Stimulated activated CD4-positive, alpha-beta T cell treated with anti-CD3 and anti-CD28 coated beads, Interleukin-4, amount 100 ng/mL, for 48 hours (primary cell): ENCODE results near the gene PDLIM5.
"Not testable (repeated sequence)": the region's sequence is repeated elsewhere in the genome, so short reads cannot be mapped to it uniquely, and the experiment has no call there.

ENCODE experiments used
- DNase-seq, 2 donors: peaks; one replicate each; pipeline ENCODE4 v3.0.0-alpha.2; 2020; ENCODE audit warnings: low read depth in 2 of 2

The PDLIM5 gene

DNA sequence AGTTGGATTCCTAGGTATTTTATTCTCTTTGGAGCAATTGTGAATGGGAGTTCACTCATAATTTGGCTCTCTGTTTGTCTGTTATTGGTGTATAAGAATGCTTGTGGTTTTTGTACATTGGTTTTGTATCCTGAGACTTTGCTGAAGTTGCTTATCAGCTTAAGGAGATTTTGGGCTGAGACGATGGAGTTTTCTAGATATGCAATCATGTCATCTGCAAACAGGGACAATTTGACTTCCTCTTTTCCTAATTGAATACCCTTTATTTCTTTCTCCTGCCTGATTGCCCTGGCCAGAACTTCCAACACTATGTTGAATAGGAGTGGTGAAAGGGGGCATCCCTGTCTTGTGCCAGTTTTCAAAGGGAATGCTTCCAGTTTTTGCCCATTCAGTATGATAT, 105.9 kb downstream of the PDLIM5 start:
- DNase-seq = not testable (repeated sequence)

DNA sequence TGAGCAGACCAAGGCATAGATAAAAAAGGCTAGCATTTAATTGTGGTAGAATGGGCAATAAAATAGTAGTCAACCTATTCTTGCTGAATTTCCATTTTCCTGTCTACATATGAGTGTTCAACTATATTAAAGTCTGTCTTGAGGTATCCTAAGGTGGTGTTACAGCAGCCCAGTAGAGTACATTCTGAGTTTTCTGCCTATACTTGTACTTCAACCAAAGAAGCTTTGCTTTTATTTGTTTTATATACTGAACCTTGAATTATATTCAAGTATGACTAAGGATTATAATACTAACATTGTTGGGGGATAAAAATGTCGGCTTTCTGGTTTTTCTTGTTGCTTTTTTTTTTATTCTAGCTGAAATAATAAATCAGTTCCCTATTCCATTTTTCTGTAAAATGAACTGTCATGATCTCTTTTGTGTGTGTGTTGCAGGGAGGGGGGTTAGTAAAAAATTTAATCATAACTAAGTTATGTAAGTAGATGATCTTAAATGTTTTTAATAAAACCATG, 106.7 kb downstream of the PDLIM5 start:
- no peak for DNase-seq

DNA sequence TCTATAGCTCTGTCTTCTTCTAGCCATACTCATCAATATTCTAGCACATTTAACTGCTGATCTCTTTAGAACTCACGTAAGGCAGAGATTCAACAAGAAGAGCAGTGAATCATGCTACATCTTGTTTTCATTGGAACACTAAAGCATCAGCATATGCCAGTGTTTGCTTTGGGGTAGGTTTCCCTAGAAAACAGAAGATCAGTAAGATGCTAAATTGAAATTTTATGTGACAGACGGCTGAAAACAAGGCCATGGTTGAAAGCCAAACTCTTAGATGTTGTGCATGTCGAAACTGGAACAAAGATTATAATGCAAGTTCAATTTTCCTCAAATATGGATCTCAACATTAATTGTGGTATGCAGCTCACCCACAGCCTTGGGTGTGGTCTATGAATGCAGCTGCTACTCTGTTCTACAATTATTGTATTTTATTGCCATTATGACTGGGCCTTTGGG, 107.6 kb downstream of the PDLIM5 start:
- no peak for DNase-seq

DNA sequence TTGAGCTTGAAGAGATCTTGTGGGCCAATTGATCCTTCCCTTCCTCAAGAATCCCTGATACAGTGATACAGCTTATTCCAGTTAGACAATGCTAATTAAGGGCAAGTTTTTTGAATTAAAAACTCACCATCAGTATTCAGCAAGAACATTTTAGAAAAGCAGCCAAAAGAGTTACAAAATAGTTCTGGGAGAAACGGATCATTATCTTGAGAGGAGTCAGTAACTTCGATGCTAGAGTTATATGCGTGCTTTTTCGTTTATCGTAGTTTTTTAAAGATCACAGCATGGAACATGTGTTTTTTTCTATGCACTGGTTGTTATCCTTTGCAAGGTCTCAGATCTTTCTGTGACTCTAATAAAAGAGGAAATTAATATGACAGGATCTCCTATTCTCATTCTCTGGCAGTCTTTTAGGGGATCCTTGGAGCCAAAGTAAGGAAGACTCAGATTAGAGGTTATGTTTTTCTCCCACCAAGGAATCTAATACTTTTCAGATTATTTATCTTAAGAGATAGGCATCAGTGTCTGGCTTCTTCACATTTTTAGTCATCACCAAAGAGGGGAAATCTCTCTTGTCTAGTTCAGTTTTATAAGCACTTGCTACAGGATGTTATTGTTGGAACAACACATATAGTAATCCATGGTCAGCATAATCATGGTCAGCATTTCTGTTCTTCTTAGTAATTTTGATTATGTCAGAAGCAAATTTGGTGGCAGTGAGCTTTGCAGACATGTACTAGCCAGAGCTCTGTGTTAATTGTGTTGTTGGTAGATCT, 109.7 kb downstream of the PDLIM5 start:
- DNase-seq = no peak

DNA sequence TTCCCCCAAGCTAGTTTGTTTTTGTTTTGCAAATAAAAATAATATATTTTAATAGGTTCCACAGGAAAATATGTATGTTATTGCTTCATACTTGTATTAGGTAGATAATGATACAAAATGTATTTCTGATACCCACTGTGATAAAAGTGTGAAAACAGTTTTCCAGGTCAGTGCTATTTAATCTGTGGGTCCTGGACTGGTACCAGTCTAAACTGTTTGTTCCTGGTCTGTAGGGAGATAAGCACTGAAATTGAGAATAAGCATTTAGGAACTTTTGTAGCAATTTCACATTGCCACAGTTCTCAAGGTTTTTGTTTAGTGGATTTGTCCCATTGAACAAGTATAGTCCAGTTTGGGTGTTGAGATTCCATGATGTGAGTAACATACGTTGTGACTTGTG, 110.5 kb downstream of the PDLIM5 start:
- no peak for DNase-seq

DNA sequence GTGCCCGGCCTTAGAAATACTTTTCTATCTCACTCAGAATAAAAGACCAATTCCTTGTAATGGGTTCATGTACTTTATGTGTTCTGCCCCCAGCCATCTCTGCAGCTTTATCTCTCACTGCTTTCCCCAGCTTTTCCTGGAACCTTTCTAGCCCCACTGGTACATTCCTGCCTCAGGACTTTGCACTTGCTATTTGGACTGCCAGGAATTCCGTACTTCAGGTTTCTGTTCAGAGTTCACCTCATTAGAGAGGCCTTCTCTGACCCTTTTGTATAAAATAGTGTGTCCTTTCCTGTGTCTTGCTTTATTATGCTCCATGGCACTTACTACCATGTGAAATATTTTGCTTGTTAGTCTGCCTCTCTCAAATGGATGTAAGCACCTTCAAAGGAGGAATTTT, 112.5 kb downstream of the PDLIM5 start:
- no peak for DNase-seq

DNA sequence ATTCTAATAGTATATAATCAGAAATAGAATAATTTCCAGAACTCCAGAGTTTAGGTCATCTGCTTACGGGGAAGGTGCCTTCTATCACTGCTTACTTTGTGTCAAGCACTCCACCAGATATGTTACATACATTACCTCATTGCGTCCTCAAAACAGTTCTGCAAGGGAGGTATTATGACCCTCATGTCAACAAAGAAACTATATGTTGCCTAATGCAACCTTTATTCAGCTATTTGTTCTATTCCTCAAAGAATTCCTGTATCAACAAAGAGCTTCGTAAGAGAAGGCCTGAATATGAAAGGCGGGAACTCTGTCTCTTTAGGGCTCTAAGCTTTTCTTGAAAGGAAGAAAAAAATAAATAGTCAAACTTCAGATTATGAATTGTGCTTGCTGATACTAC, 114.7 kb downstream of the PDLIM5 start:
- DNase-seq = no peak

DNA sequence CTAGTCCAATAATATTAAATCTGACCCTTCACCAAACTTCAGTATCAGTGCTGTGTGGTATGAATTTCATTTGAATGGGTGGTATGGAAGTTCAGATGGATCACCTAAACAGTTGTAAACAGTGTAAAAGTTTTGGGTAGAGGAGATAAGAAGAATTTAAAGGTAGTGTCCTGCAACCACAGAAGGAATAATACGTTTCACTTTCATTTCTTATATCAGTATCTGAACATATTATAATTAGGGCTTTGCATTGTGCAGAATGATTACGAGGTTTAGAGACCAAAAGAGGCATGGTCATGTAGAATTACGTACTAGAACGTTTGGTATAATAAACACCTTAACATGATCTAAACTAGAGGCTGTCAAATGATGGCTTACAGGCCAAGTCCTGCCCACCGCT, 116.1 kb downstream of the PDLIM5 start:
- no peak for DNase-seq

DNA sequence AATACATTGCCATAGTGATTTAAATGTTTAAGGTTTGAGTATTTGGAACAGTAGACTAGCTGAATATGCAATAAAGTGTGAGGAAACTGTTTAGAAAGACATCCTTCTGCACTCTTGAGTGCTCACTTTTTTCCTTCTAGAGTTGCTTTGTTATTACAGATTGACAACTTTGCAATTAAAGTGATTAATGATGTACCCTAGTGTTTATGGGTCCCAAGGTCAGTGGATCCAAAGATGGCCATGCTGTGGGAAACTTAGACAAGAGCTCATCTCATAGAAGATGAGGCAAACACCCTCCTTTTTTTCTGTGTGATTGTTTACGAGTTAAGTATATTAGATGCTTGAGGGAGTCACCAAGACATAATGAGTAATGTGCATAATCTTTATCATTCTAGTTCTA, 118.8 kb downstream of the PDLIM5 start:
- no peak for DNase-seq

DNA sequence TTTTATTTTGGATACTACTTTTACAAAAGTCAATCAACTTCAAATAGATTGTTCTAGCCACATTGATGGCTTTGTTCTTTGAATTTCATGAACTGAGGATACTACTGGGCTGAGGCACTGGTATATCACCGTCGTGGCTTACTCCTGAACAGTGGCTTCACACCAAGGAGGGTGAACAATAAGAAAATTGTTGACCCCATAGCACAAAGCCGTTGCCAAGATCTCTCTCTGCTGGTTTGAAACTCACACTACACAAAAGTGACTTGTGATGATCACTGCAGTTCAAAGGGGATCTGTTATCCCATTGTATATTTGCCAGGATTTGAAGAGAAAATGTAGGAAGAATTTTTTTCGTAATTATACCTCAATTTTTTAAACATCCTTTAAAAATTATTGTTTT, 119.6 kb downstream of the PDLIM5 start:
- DNase-seq = no peak

DNA sequence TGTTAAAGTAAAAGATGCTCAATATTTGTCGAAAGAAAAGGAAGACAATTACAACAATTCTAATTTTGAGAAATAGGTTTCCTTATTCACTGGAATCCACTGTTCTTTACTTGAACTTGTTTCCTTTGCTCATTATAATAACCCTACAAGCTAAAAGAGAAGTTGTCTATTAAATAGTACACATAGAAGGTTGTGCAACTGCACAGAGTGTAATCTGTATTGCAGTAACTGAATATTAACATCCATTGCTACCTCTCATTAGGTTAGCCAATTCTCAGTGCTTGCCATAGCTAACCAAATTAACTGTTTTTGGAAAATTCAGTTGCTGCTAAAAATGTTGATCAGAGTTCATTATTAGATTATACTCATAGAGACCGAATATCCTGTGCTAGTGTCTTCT, 120.0 kb downstream of the PDLIM5 start:
- DNase-seq = no peak

DNA sequence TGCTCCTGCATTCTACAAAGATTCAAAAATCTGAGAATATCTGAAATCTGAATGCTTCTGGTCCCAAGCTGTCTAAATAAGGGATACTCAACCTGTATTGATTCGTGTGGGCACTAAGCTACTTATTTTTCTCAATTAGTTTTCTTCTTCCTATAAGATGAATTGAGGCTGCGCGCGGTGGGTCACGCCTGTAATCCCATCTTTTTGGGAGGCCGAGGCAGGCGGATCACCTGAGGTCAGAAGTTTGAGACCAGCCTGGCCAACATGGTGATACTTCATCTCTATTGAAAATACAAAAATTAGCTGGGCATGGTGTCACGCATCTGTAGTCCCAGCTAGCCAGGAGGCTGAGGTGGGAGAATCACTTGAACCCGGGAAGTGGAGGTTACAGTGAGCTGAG, 122.3 kb downstream of the PDLIM5 start:
- DNase-seq = no peak

DNA sequence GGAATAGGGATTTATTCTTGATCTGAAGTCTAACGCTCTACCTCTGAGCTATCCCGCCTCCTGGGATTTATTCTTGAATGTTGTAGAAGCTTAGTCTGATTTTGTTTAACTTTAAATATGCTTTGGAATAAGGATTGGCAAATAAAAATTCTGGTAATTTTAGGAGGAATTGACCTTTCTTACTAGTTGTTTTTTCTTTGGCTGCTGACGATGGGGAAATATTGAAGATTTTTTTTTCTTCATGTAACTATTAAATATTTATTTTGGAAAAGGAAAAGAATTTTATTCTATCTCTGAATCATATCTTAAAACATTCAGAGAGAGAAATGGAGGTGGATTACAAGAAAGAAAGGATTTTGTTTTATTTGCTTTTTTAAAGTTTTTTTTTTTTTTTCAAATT, 122.9 kb downstream of the PDLIM5 start:
- no peak for DNase-seq

DNA sequence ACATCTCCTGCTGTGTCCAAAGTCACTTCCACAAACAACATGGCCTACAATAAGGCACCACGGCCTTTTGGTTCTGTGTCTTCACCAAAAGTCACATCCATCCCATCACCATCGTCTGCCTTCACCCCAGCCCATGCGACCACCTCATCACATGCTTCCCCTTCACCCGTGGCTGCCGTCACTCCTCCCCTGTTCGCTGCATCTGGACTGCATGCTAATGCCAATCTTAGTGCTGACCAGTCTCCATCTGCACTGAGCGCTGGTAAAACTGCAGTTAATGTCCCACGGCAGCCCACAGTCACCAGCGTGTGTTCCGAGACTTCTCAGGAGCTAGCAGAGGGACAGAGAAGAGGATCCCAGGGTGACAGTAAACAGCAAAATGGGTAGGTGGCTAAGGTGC, 123.9 kb downstream of the PDLIM5 start:
- DNase-seq = no peak

DNA sequence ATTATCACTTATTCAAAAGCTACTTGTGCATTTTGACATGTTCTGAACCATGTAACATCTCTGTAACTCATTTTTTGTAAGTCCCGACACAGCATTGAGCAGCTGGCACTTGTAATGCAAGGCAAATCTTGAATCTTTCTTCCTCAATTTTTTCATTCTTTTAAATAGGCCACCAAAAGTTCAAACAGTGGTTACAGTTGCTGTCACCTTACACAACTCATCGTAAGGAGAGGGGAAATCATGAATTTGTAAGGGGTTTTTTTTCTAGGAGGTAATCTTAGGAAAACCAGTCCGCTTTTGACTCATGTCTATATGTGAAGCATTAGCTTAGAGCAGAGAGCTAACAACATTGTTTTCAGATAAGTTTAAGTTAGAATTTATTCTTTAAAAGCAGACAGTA, 124.5 kb downstream of the PDLIM5 start:
- DNase-seq = no peak

DNA sequence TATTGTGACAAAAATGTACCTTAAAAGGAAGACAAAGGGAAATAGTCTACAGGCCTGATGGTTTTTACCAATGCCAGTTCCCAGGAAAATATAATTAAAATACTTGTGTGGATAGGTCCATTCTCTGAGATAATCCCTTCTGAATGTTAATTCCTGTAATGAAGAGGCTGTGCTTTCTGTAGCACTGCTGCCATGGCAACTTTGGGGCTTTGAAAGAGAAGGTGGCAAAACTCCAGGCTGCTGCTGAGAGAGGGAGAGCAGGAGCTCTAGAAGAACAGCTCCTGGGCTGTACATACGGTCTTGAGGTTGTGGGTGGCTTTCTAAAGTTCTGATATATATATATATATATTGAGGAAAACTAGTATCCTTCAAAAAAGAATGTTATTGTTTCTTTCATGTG, 125.4 kb downstream of the PDLIM5 start:
- no peak for DNase-seq

DNA sequence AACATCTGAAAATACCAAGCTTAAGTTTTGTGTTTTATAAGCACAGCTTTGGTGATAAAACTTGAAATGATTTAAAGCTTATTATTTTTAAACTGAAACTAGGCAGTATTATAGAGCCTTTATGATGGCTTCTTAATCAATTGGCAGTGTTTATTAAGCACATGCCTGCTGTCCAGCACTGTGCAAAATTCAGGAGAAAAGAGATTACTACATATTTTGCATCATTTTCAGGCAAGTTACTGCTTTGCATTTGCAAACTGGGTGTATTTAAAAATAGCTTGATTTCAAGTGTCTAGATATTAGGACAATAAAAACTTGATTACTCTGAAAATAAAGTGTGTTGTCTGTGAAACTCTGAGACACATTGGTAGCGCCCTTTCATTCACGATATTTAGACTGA, 126.5 kb downstream of the PDLIM5 start:
- DNase-seq = no peak

DNA sequence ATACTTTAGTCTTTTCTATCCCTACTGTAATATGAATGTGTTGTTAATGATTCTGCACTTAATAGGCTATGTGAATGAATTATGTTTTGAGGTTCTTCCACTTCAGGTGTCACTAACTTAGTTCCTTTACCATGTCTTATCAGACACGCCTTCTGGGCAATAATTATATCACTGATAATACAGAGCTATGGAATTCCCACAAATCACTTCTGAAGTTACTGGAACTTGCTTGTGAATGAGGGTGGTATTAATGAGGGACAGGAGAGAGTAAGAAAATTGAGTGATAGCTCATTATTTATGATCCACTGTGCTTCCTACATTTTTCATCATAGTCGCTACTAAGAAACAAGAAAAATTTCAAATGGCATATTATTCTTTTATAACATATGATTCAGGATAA, 130.0 kb downstream of the PDLIM5 start:
- no peak for DNase-seq

DNA sequence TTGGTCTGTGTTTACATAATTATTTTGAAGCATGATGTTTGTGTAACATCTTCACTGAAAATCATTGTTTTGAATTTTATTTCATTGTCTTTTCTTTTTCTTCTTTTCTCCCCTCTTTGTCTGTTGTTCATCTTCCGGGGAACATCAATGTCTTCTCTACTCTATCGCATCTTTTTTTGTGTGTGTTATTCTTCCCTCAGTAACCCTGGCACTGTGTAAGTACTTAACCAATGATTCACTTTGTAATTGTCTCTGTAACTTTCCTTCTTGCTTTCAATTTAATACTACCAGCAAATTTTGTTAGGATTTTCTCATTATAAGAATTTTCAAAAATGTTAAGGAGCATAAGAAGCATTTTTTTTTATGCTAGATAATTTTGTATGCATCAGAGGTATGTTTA, 130.8 kb downstream of the PDLIM5 start:
- no peak for DNase-seq

DNA sequence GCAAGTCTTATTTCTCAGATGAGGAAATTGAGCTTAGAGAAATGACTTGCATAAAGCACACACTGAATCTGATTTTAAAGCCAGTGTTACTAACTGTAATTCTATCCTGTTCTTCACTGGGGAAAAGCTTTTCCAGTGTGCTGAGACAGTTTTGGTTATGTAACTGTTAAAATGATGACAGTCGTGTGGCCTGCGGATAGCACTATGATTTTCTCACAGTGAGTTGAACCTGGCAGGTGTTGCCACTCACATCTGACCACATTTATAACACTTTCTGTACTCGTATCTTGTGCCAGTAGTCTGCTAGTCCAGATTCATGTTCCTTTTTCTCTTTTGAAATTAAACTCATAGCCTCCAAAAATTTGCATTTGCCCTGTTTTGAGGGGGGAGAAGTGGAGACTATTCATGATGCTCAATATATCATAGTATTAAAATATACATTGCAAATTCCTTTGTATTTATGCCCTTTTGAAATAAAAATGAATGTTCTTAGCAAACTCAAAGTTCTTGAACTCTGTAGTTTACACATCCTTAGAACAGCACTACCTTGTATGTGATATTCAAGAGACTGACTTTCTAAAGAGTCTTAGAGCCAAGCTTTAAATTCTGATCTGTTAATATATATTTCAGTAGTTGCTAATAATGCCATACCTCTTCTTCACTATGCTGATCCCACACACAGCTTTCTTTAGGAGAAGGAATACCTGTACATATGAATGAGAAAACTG, 132.3 kb downstream of the PDLIM5 start:
- DNase-seq = no peak

DNA sequence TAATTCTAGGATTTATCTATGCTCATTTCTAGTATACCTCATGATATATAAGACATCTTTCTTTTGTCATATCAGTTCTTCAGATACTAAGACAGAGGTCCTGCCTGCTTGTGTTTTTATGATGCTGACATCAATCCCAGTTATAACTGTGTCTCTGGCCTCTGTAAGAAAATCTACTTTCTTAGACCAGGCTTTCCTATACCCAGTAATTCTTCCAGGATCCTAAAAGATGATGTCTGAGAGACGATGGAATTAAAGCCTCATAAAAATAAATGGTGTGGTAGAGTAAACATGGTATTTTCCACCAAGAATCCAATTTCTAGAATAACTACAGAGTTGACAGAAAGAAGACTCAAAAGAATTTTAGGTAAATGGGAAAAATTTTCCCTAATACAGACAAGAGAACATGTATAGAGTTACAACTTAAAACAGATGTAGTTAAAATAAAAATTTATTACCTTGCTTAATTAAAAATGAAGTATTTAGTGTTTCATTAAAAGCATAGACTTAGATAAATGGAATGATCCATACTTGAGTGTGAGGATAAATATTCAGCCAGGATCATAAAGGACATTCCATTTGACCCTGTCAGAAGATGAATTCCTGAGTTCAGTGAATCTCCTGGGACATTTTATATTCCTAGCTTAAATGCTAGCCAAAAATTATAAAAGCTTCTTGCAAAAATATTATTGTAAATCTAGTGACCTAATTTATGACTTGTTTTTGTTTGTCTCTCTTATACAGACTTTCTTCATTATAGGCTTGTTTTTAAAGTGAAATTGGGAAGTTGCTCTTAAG, 137.4 kb downstream of the PDLIM5 start:
- DNase-seq = no peak

DNA sequence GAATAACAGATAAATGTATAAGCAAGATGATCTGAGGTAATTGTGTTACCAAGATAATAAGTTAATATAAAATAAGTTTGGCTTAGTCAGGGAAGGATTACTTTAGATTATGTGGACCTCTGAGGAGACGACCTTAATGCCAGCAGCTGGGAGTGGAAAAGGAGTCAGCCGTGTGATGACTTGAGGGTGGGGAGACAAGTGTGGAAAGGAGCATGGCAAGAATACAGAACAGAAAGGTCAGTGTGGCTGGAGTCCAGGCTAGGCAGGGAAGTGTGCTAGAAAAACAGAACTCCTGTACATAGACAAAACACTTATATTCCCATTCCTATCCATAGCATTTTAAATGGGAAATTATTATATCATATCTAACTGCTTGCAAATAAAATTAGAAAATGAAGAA, 138.8 kb downstream of the PDLIM5 start:
- DNase-seq = no peak
